SK-N-SH treated with all-trans-retinoic acid at 6 μM for 48 hours (cell line): ENCODE data around the gene MBD5.

Experiments used
- BACH2 ChIP-seq: fragments of 250-450 bp; sonication (Bioruptor Pico); IDR thresholded peaks from 2 replicates; pipeline ENCODE4 v1.9.0; 2021; ENCODE audit warnings: mild to moderate bottlenecking, borderline replicate concordance
- CSDC2 ChIP-seq: fragments of 250-450 bp; sonication (Bioruptor Pico); IDR thresholded peaks from 2 replicates; pipeline ENCODE4 v1.5.0; 2020; ENCODE audit warnings: mild to moderate bottlenecking, moderate library complexity
- ESRRG ChIP-seq: fragments of 250-450 bp; sonication (Bioruptor Pico); IDR thresholded peaks from 2 replicates; pipeline ENCODE4 v1.6.1; 2021; ENCODE audit warnings: mild to moderate bottlenecking
- SNAI2 ChIP-seq: fragments of 250-450 bp; sonication (Bioruptor Pico); IDR thresholded peaks from 2 replicates; pipeline ENCODE4 v1.5.0; 2020; ENCODE audit warnings: mild to moderate bottlenecking, moderate library complexity
- TF ChIP-seq, protein P1 (sequence below): fragments of 250-450 bp; sonication (Bioruptor Pico); IDR thresholded peaks from 2 replicates; pipeline ENCODE4 v1.5.1; 2020; ENCODE audit warnings: low read depth, mild to moderate bottlenecking, moderate library complexity

DNA sequence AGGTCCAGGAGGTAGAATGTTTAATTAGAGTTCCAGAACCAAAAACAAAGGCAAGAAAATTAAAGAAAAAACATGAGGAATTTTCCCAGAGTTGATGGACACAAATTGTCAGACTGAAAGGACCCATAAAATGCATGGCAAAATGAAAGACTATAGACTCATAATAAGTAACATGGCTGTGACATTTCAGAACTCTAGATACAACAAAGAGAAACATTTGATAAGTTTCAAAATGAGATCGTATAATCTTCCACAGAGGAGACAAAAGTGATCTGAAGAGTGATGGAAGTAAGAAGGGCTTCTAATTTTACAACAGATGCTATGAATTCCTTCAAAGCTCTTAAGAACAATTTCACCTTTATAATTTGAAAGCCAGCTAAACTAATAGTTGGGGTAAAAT, 20.8 kb upstream of the MBD5 start:
- TF ChIP-seq, protein P1, sequence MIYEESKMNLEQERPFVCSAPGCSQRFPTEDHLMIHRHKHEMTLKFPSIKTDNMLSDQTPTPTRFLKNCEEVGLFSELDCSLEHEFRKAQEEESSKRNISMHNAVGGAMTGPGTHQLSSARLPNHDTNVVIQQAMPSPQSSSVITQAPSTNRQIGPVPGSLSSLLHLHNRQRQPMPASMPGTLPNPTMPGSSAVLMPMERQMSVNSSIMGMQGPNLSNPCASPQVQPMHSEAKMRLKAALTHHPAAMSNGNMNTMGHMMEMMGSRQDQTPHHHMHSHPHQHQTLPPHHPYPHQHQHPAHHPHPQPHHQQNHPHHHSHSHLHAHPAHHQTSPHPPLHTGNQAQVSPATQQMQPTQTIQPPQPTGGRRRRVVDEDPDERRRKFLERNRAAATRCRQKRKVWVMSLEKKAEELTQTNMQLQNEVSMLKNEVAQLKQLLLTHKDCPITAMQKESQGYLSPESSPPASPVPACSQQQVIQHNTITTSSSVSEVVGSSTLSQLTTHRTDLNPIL (CRISPR knock-in tag) = no peak
- TF ChIP-seq BACH2 (CRISPR knock-in tag) (no peak), ESRRG (no peak), CSDC2 (CRISPR knock-in tag) (no peak), SNAI2 (CRISPR knock-in tag) (no peak)
